NCI-H146 (cell line): ENCODE data around the gene GPATCH2.
"Not testable (repeated sequence)": the region's sequence is repeated elsewhere in the genome, so short reads cannot be mapped to it uniquely, and the experiment has no call there.

Source experiments
- DNase-seq: peaks from one replicate; lab custom pipeline; 2025; lab: John Stamatoyannopoulos, UW

The GPATCH2 gene

DNA sequence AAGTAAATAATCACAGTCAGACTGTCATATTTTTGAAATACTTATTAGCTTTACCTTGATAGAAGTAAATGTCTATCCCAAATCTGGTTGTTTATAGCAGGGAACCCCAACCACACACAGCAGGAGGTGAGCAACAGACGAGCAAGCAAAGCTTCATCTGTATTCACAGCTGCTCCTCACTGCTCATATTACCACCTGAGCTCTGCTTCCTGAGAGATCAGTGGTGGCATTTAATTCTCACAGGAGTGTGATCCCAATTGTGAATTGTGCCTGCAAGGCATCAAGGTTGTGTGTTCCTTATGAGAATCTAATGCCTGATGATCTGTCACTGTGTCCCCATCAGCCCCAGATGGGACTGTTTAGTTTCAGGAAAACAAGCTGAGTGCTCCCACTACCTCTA, 104.3 kb downstream of the GPATCH2 start:
- DNase-seq = no peak

DNA sequence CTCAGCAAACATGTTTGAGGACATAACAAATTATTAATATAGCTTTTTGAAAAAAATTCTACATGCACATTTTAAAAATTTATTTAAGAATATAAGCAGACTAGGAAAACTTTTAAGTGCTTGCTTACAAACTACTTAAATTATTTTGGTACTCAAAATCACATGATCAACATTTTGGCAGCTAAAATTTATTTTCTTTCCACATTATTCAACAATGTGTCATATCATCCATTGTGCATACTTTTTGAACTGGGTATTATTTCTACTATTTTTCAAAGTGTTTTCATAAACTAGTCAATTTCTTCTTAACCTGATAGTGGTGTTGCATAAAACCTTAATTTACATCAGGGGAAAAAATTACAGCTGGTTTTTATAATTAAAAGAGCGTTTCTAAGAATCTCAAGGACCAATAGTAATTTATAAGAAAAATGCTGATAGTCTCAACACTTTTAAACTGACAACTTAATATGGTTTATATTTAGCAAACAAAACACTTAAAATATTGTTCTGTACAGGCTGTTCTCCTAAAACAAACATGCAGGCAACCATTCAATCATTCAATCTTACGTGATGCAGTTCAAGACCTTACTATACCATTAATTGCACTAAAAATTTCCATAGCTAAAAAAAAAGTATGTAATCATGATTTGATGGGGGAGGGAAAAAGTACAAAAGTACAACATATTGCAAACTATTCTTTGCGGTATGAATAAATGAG, 105.0 kb downstream of the GPATCH2 start:
- no peak for DNase-seq

DNA sequence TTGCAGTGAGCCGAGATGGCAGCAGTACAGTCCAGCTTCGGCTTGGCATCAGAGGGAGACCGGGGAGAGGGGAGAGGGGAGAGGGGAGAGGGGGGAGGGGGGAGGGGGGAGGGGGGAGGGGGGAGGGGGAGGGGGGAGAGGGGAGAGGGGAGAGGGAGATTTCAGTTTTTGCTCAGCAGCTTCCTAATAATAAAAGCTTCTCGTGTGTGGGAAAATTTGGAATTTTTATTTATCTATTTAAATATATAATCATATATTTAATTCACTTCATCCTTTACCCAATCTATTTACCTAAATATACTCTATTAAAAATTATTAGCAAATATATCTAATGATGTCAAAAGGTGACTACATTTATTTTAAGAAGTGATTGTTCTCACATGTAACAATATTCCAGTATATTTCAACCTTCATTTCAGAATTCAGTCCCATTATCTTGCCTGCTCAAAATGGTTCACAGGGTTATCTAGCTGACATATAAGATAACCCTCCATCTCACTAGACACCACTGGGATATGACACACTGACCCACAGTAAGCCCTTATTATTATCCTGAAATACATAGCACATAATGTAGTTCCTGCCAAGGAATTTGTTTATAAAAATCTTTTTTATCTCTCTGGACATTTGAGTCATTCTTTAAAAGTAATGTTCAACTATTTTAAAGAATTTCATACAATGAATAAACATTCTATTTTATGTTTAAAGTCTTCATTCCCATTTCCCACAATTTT, 105.9 kb downstream of the GPATCH2 start:
- no peak for DNase-seq

DNA sequence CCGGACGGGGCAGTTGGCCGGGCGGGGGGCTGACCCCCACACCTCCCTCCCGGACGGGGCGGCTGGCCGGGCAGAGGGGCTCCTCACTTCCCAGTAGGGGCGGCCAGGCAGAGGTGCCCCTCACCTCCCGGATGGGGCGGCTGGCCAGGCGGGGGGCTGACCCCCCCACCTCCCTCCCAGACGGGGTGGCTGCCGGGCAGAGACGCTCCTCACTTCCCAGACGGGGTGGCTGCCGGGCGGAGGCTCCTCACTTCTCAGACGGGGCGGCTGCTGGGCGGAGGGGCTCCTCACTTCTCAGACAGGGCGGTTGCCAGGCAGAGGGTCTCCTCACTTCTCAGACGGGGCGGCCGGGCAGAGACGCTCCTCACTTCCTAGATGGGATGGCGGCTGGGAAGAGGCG, 107.0 kb downstream of the GPATCH2 start:
- DNase-seq = not testable (repeated sequence)

DNA sequence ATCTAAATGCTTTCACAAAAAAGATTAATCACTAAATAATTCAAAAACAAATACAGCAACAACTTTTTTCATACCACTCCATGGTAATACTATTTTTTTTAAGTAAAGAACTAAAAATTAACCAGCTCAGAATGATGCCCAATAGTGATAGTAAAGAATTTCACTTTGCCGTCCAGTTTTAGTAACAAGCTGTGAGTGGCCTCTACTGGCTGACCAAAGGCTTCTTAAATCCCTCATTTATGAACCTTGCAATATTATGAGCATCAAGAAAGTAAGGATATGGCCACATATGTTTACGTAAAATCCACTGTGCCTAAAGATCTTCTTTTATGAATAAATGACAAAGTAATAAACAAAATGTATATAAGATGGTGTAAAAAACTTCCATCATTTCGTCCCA, 108.6 kb downstream of the GPATCH2 start:
- DNase-seq = no peak

DNA sequence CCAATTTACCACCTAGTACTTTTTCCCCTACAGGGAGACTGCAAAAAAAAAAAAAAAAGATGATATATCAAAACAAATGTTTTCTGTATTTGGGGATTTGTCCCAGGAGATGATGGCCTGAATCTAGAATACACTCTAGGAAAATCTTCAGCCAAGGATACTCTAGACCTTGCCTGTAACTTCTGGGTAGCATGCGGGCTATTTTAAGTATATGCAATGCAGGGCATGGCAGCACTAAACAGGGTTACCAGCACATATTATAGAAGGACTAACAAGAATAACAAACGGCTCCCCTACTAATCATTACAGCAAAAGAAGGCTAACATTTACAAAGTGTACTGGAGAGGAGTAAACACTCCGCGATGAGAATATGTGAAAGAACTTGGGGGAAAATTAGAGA, 109.6 kb downstream of the GPATCH2 start:
- DNase-seq = no peak

DNA sequence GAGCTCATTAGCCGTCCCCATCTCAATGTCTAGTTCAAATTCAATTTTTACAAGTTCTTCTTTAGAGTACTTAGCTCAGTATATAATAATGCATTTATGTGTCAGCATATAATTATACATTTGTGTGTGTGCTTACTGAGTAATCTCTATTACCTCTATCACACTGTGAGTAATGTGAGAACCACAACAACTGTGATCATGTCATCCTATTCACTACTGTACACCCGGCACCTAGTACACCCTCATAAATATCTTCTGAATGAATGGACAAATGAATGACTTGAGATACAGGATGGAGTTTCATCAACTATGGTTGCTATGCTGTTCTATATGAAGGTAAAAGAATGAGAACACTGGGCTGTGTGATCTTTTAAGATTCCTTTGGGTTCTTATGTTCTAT, 124.0 kb downstream of the GPATCH2 start:
- peak; percentile 31 for DNase-seq

DNA sequence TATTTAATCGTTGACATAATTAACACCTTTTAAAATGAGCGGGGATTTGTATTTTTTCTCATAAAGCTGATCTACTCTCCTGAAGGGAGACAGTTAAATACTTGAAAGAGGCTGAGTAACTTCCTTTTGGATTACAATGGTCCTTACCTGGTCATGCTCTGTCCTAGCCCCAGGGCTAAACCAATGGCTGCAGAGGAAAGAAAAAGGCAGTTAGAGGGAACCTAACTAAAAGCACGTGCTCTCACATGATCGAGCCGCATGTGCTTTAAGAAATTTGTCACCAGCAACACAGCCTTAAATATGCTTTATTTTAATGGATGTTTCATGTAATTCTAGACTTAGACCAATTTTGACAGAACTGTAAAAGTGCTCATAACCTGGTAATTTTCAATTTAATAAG, 132.7 kb downstream of the GPATCH2 start:
- no peak for DNase-seq

DNA sequence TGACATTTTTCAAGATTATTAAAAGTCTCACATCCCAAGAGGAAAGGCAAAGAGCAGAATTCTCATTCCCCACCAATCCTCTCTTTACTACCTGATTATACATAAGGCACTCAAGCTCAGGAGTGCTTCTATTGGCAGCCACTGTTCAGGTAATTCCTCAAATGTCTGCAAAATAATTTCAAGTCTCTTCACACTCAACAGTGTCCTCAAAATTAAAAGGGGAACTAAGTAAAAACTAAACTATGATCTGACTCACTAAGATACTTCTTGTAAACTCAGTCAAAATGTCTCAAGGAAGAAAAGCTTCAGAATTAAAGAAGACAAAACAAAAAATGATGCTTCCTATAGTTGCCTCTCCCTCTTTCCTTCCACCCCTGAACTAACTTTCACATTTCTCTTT, 135.6 kb downstream of the GPATCH2 start:
- no peak for DNase-seq

DNA sequence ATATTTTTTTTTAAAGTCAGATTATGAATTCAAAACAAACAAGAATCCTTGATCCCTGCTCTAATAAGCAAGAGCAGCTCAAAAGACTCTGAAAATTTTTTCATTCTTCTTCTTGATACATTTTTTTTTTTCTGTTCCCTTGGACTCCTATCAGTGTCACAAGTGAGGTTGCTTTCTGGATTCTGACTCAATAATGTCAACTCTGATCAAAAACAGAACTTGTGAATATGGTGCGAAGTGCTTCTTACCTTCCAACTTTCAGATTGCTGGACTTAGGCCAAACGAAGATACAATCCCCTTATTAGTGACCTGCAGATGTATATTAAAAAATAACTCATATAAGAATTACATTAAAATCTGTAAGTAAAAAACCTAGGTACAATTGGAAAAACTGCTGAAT, 136.1 kb downstream of the GPATCH2 start:
- no peak for DNase-seq

DNA sequence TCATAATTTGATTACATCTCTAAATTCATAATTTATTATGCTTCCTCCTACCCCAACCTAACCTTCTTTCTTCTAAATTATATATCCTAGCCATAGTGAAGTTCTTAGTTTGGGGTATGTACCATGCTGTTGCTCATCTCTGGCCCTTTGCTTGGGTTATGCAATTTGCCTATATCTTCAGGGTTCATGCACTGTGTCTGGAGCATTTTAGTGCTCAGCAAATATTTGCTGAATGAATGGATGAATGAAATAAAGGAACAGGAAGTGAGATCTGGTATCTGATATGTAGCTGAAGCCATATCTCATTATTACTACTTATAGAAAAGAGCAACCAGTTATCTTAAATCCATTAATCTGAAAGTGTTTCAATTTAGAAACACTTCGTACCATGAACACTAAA, 137.6 kb downstream of the GPATCH2 start:
- peak; percentile 46 for DNase-seq

DNA sequence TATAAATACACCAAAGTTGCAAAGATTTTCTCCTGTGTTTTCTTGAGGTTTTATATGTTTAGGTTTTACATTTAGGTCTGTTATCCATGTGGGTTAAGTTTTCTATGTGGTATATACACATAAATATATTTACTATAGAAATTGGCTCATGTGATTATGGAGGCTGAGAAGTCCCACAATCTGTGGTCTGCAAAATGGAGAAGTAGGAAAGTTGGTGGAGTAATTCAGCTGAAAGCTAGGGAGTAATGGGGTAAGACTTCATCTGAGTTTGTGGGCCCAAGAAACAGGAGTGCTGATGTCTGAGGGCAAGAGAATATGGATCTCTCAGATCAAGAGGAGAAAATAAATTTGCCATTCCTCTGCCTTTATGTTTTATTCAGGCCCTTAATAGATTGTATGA, 146.0 kb downstream of the GPATCH2 start:
- no peak for DNase-seq

DNA sequence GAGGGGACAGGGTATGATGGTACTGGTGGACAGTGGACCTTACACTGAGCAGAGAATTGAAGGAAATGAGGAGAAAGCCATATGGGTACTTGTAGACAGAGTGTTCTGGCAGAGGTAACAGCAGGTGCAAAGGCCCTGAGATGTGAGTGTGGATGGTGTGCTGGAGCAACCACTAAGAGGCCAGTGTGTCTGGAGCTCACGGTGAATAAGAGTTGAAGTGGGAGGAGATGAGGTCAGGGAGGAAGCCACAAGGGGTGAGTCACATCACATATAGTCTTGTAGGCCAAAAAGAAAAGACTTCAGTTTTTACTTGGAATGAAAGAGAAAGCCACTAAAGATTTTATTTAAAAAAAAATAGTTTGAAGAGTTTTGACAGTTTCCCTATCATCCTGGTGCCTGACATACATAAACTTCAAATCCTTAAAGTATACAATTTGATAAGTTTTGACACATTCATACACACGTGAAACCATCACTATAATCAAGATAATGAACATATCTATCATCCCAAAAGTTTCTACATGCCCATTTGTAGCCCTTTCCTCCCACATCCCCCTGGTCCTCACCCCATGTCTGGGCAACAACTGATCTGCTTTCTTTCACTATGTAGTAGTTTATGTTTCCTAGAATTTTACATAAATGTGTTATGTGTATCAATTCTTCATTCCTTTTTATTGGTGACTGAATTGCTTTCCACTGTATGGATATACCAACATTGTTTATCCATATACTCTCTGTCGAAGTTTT, 148.4 kb downstream of the GPATCH2 start:
- DNase-seq = no peak

DNA sequence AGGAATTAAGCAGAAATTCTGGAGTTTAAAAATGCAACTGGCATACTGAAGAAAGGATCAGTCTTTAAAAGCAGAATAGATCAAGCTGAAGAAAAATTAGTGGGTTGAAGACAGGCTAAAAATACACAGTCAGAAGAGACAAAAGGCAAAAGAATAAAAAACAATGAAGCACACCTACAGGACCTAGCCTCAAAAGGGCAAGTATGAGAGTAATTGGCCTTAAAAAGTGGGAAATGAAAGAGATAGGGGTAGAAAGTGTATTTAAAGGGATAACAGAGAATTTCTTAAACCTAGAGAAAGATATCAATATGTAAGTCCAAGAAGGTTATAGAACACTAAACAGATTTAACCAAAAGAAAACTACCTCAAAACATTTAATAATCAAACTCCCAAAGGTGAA, 152.4 kb downstream of the GPATCH2 start:
- no peak for DNase-seq

DNA sequence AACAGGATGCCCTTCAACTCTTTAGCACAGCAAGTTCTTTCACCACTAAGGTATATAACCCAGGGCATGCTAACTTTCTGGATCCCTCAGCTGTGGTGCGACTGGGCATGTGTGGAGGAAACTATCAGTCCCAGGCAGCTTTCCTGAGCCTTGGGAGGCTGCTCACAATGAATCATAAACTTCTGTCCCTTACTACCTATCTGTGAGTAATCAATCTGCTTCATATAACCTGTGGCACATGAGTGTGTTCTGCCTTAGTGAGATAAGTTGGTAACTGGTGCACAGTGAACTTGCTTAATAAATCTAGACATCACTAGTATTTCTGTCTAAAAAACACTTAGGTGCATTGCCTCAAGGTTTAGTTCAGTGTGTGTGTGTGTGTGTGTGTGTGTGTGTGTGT, 158.0 kb downstream of the GPATCH2 start:
- DNase-seq = no peak

DNA sequence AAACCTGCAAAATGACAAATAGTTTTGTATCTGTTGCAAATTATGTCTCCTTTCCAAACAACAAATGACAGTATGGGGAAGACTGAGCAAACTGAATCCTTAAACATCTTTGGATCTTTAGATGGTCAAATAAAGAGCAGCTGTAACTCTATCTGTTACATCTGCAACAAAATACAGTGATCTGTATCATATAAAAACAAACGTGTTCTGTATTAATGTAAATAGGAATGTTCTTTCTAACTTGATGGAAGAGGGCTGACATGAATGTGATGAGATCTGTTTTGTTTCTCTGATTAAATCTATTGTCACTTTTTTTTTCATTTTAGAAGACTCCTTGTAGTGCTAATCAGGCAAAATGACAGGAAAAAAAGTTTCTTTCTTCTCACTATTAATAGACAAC, 159.5 kb downstream of the GPATCH2 start:
- DNase-seq = no peak

DNA sequence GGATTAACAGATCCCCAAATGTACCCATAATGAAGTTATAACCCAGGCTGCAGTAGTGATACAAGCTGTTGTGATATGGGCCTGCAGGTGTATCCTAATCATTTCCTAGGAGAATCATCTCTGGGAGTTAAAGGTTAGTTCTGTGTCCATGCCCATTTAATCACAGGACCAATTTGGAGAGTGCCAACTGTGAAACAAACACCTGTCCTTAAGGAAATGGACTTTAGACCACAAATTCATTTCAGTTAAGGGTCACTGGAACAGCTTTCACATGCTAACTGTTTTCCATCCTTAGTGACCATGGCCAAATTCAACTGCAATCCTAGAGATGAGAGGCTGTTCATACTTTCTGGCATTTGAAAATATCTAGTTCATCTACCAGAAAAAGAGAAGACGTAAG, 160.9 kb downstream of the GPATCH2 start:
- peak; percentile 83 for DNase-seq

DNA sequence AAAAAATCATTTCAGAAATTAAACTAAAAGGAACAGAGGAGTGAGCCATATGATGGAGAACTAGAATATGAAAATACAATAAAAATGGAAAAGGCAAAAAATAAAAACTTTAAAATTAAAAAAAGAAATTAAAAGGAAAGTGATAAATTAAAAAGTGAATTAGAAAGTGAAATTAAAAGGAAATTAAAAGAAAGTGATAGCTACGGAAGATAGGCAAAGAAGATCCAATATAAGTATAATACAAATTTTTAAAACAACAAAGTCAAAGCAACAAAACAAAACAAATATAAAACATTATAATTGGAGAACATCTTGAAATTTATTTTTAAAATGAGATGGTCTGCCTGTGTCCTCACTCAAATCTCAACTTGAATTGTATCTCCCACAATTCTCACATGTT, 165.8 kb downstream of the GPATCH2 start:
- DNase-seq = no peak

DNA sequence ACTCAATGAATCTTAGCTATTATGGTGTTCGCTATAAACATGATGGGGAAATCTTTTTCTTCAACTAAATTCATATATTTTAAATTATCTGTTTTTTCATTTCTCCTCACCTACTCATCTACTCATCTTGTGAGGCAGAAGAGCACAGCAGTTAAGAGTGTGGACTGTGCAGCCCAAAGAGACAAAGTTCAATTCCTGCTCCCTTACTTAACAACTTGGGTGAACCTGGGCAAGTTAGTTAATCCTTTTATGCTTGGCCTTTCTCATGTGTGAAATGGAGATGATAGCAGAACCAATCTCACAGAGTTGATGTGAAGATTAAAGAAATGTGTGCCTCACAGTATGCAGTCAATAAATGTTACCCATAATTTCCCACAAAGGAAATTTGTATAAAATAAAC, 168.2 kb downstream of the GPATCH2 start:
- no peak for DNase-seq

DNA sequence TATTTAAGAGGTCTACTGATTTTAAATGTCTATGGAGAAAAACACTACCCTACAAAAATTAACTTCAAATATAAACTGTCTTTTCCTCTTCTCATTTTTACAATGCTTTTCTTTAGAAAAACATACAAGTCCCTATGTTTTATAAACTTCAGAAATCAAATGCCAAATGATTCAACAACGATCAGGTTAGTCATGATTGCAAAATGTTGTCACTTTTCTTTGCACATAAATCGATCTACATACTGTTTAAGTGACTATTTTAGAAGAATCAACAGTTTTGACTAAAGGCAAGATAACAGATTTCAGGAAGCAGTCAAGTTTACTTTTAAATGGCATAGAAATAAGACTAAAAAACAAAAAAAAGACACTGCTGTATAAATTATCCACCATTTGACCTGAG, 168.7 kb downstream of the GPATCH2 start:
- no peak for DNase-seq

DNA sequence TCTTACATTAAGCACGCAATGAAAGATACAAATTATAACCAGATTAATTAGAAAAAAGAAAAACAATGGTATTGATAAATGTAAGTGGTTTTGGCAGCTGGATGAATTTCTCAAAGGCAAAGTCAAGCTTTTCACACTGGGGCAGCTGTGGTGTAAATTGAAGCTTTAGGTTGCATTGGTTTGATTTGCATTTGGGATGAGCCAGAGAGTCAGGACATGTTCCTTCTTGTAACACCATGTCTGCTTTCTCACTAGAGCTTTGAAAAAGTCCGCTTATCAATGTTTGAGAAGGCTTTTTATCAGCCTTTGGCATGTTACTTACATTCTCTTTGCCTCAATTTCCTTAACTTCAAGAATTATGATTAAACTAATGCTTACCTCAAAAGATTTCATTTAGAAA, 173.9 kb downstream of the GPATCH2 start:
- DNase-seq = no peak

DNA sequence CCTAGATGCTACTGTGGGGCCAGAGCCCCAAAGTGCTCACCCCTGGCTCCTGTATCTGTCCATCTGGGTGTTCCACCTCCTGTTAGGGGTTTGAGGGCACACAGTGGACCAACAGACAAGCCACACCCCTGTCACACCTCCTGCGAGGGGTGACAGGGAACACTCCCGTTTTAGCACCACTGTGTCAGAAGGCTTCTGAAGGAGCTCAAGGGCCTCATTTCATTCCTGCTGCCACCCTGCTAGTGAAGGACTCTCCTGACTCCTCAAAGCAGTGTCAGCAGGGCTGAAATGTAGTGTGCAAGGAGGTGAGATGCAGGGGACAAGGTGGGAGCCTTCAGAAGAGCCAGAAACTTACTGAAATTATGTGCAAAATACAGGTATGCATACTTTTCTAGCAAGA, 174.6 kb downstream of the GPATCH2 start:
- DNase-seq = no peak

DNA sequence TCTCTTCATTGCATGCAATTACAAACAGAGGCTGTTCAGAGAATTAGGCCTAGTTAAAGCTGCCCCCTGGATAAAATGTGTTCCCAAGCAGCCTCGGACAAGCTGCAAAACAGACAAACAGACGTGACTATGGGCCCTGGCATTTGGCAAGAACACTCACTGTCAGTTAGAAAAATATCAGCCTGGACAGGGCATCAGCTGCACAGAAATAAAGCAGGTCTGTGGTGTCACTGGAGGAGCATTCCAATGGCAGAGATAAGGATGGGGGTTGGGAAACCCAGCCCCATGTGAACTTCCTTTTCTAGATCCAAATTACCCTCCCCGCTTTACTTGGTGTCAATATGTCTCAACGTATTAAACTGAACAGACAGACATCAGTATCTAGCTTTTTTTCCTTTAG, 177.1 kb downstream of the GPATCH2 start:
- DNase-seq = no peak
